Measurements from ENCODE around the gene SORCS2.

- TF ChIP-seq HDGF (IDR thresholded peaks at IDR 0.05; ENCODE audit: borderline replicate concordance) = no peak
- TF ChIP-seq BHLHE40 (IDR thresholded peaks at IDR 0.05; ENCODE audit: borderline replicate concordance) = no peak
- no peak for TF ChIP-seq FOXK2 (IDR thresholded peaks at IDR 0.05)
Observed at GRCh38 chr4:7242766-7243165, 50.4 kb downstream of the SORCS2 start.
